SK-N-SH (cell line): ENCODE measurements around the gene KCNK15. TPM values are rescaled to one million over a fixed set of nuclear protein-coding genes. Genes with fewer than 3 reads are reported as not detected.
A peak's percentile ranks its signal among the peaks of the same experiment; 100 is the strongest.

Experiments
- CTCF ChIA-PET: fragments of 300-600, 350-600 bp; formaldehyde crosslinking; extraction: SDS; loops from one replicate; lab custom pipeline; 2021; lab: Yijun Ruan, JAX
- POLR2A ChIA-PET: fragments of 350-600 bp; sonication (Branson Sonifier 250); formaldehyde crosslinking; extraction: SDS; loops from one replicate; lab custom pipeline; 2020; ENCODE audit warnings: antibody characterized with exemption, inconsistent platforms; lab: Yijun Ruan, JAX
- DNase-seq: peaks from one replicate; pipeline ENCODE4 v3.0.0; 2012
- H2AFZ ChIP-seq: fragments of 200-600 bp; sonication (generic); 2 replicates; pipeline ENCODE4 v1.8.1; 2016; ENCODE audit warnings: antibody characterized with exemption, mild to moderate bottlenecking, low read depth
- H3F3A ChIP-seq: fragments of 200-600 bp; sonication (generic); replicated peaks from 2 replicates; pipeline ENCODE3; 2016; ENCODE audit warnings: antibody characterized with exemption, mild to moderate bottlenecking; ENCODE audit not compliant: insufficient read depth
- H3K27ac ChIP-seq, 2 experiments: fragments of 200-500 bp in 1 of 2; fragments of 200-600 bp in 1 of 2; sonication (Bioruptor generic) in 1 of 2; sonication (generic), shearing (Covaris generic) in 1 of 2; 2 replicates each; pipeline versions ENCODE4 v1.5.1 to v1.6.1; 2014 to 2016; ENCODE audit warnings: low read depth in 2 of 2, inconsistent platforms in 1 of 2, low read length in 1 of 2, mild to moderate bottlenecking in 1 of 2, mixed read lengths in 1 of 2
- H3K27me3 ChIP-seq: fragments of 200-600 bp; sonication (generic), shearing (Covaris generic); 2 replicates; pipeline ENCODE4 v1.6.1; 2016; ENCODE audit warnings: mixed run types; ENCODE audit not compliant: insufficient read depth
- H3K36me3 ChIP-seq, 2 experiments: fragments of 200-500 bp in 1 of 2; fragments of 200-600 bp in 1 of 2; sonication (Bioruptor generic) in 1 of 2; sonication (generic) in 1 of 2; replicated peaks in 1 of 2; 2 replicates each; pipeline versions ENCODE3 to v1.5.1; 2014 to 2016; ENCODE audit warnings: low read length in 1 of 2, mild to moderate bottlenecking in 1 of 2; ENCODE audit not compliant: insufficient read depth in 2 of 2, control insufficient read depth in 1 of 2
- H3K4me1 ChIP-seq, 2 experiments: fragments of 200-500 bp in 1 of 2; fragments of 200-600 bp in 1 of 2; sonication (Bioruptor generic) in 1 of 2; sonication (generic), shearing (Covaris generic) in 1 of 2; 2 replicates each; pipeline versions ENCODE4 v1.5.1 to v1.6.1; 2014 to 2016; ENCODE audit warnings: low read depth in 1 of 2, low read length in 1 of 2, mixed run types in 1 of 2; ENCODE audit not compliant: insufficient read depth in 2 of 2, control insufficient read depth in 1 of 2
- H3K4me2 ChIP-seq: fragments of 200-600 bp; sonication (generic), shearing (Covaris generic); 2 replicates; pipeline ENCODE4 v1.6.1; 2017; ENCODE audit warnings: mixed run types
- H3K4me3 ChIP-seq, 2 experiments: fragments of 200-500 bp in 1 of 2; fragments of 200-600 bp in 1 of 2; sonication (Bioruptor generic) in 1 of 2; sonication (generic), shearing (Covaris generic) in 1 of 2; 2 replicates each; pipeline versions ENCODE4 v1.5.1 to v1.8.1; 2014 to 2016; ENCODE audit warnings: low read depth in 2 of 2, inconsistent platforms in 1 of 2, low read length in 1 of 2, mild to moderate bottlenecking in 1 of 2, mixed read lengths in 1 of 2, moderate library complexity in 1 of 2
- H3K79me2 ChIP-seq: fragments of 200-600 bp; sonication (generic); 2 replicates; pipeline ENCODE4 v1.8.1; 2017; ENCODE audit warnings: mild to moderate bottlenecking; ENCODE audit not compliant: insufficient read depth
- H3K9ac ChIP-seq: fragments of 200-600 bp; sonication (generic); 2 replicates; pipeline ENCODE4 v1.6.1; 2017; ENCODE audit warnings: mixed run types
- H3K9me2 ChIP-seq: fragments of 200-600 bp; sonication (generic); 2 replicates; pipeline ENCODE4 v1.6.1; 2017; ENCODE audit warnings: mixed run types
- H3K9me3 ChIP-seq: fragments of 200-600 bp; sonication (generic); 2 replicates; pipeline ENCODE4 v1.6.1; 2017; ENCODE audit warnings: mixed run types, mild to moderate bottlenecking, moderate library complexity
- H4K20me1 ChIP-seq: fragments of 200-600 bp; sonication (generic); 2 replicates; pipeline ENCODE4 v1.6.1; 2017; ENCODE audit warnings: mild to moderate bottlenecking, mixed run types; ENCODE audit not compliant: insufficient read depth
- EZH2phosphoT487 ChIP-seq: fragments of 200-600 bp; sonication (generic); IDR thresholded peaks from 2 replicates; pipeline ENCODE4 v1.6.1; 2017; ENCODE audit warnings: low read depth, mixed run types, mild to moderate bottlenecking, antibody characterized with exemption, moderate library complexity, borderline replicate concordance
- FOXJ3 ChIP-seq: sonication (generic); formaldehyde crosslinking; IDR thresholded peaks from 2 replicates; pipeline ENCODE4 v1.5.1; 2020; ENCODE audit warnings: mild to moderate bottlenecking, missing genetic modification reagents
- MEF2A ChIP-seq: IDR thresholded peaks from 2 replicates; pipeline ENCODE4 v1.4.0; 2012; ENCODE audit warnings: low read depth, borderline replicate concordance
- NFIC ChIP-seq: IDR thresholded peaks from 2 replicates; pipeline ENCODE4 v1.4.0; 2012; ENCODE audit warnings: borderline replicate concordance
- NRF1 ChIP-seq: IDR thresholded peaks from 2 replicates; pipeline ENCODE4 v1.6.1; 2012; ENCODE audit warnings: low read depth, mild to moderate bottlenecking, low read length
- REST ChIP-seq: IDR thresholded peaks from 2 replicates; pipeline ENCODE4 v1.6.1; 2012; ENCODE audit warnings: mild to moderate bottlenecking, low read depth, low read length, moderate library complexity
- RFX5 ChIP-seq: IDR thresholded peaks from 2 replicates; pipeline ENCODE4 v1.6.1; 2012; ENCODE audit warnings: mild to moderate bottlenecking, improper control_type of control experiment, low read length
- TCF12 ChIP-seq: IDR thresholded peaks from 2 replicates; pipeline ENCODE4 v1.4.0; 2012
- WGBS: methylation state at CpG from one replicate; pipeline ENCODE4 v1.1.6; 2017; ENCODE audit warnings: low lambda C conversion rate; 5-methylcytosine and 5-hydroxymethylcytosine counted together
- polyA plus RNA-seq, 3 experiments: library from polyadenylated mRNA; depleted of rRNA; stranded (reverse); fragments of >200 nt; gene quantifications; 2 replicates each; pipeline ENCODE4 v1.2.3, GENCODE V29; 2012
- TF ChIP-seq, protein P1 (sequence below): fragments of 200-600 bp; sonication (generic); IDR thresholded peaks from 2 replicates; pipeline ENCODE4 v1.6.1; 2017; ENCODE audit warnings: antibody characterized with exemption, mild to moderate bottlenecking, moderate library complexity
- TF ChIP-seq, protein P2 (sequence below): fragments of 150-350 bp; IDR thresholded peaks from 2 replicates; pipeline ENCODE4 v1.6.1; 2016; ENCODE audit warnings: mild to moderate bottlenecking, low read depth, low read length

Gene KCNK15
- polyA plus RNA-seq, 1 of the 3 experiments (the other 2 are of a cell fraction): 0.02 TPM

DNA sequence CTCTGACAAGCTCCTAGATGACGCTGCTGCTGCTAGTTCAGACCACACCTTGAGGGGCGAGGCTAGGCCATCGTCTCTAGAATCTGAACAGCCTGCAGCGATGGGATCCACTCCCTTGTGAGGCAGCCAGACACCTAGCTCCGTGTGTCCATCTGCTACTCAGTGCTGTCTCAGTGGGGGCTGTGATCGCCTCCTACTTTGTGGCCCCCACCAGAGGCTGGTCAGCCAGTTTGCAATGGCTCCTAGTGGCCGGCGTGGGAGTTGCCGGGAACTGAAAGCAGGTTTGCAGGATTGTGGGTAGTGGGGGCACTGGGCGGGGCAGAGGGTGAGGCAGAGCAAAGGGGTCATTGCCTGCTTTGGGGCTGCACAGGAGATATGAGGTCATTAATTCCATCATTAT, 27.7 kb upstream of the KCNK15 start:
- peak; percentile 58 for DNase-seq
- WGBS: 81% methylated on average over 5 of the region's 10 CpGs
- Histone ChIP-seq H3K27ac (no peak overlapping the region), H3K27me3 (no peaks in the 10 kb centered on the region), H3K36me3 (no peaks in the 10 kb centered on the region), H3K79me2 (no peaks in the 10 kb centered on the region), H3K4me1 (peaks cover 10 to 19% of the 10 kb centered on the region in 2 experiments; a peak in 3 of 4 replicates), H2AFZ (no peak overlapping the region), H3K9me2 (no peaks in the 10 kb centered on the region), H3K9me3 (no peaks in the 10 kb centered on the region), H4K20me1 (no peaks in the 10 kb centered on the region), H3K4me2 (no peak overlapping the region), H3K4me3 (no peak overlapping the region), H3K9ac (no peak overlapping the region)
- CTCF ChIA-PET: interaction anchor here (0.8 to 10.6 kb wide), 8 partner anchors 9 to 82 kb away, joined by 3 to 79 read pairs (median 4); no protein-coding TSS in a partner anchor
- TF ChIP-seq NFIC: no peak
- TF ChIP-seq, protein P1, sequence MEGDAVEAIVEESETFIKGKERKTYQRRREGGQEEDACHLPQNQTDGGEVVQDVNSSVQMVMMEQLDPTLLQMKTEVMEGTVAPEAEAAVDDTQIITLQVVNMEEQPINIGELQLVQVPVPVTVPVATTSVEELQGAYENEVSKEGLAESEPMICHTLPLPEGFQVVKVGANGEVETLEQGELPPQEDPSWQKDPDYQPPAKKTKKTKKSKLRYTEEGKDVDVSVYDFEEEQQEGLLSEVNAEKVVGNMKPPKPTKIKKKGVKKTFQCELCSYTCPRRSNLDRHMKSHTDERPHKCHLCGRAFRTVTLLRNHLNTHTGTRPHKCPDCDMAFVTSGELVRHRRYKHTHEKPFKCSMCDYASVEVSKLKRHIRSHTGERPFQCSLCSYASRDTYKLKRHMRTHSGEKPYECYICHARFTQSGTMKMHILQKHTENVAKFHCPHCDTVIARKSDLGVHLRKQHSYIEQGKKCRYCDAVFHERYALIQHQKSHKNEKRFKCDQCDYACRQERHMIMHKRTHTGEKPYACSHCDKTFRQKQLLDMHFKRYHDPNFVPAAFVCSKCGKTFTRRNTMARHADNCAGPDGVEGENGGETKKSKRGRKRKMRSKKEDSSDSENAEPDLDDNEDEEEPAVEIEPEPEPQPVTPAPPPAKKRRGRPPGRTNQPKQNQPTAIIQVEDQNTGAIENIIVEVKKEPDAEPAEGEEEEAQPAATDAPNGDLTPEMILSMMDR: peak; percentile 46
- TF ChIP-seq, all 33 proteins: peak for 1
- POLR2A ChIA-PET: no interaction called here
- peaks cover 21% of the 10 kb centered on the region for H3F3A ChIP-seq

DNA sequence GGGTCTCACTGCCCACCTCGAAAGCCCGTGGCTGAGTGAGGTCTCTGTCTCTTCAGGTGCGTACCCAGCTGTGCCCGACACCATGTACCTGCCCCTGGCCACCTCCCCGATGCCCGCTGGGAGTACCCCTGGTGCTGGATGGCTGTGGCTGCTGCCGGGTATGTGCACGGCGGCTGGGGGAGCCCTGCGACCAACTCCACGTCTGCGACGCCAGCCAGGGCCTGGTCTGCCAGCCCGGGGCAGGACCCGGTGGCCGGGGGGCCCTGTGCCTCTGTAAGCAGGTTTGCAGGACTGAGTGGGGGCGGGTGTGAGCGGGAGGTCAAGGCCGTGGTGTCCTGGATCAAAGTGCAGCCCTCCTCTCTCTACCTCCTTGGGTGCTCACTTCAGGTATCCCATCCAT, 25.8 kb upstream of the KCNK15 start:
- Histone ChIP-seq H3K9ac (no peak overlapping the region), H3K79me2 (no peaks in the 10 kb centered on the region), H3K4me2 (peak overlapping the region; percentile 53; the same call in 1 of the 2 replicates), H3K27me3 (no peaks in the 10 kb centered on the region), H2AFZ (no peak overlapping the region), H3K27ac (peak overlapping the region in 1 of 2 experiments; percentile 91; a peak in 3 of 4 replicates), H4K20me1 (no peaks in the 10 kb centered on the region), H3K9me2 (no peaks in the 10 kb centered on the region), H3K9me3 (no peaks in the 10 kb centered on the region), H3K4me1 (peaks cover 7 to 19% of the 10 kb centered on the region in 2 experiments; a peak in 3 of 4 replicates), H3K4me3 (no peak overlapping the region), H3K36me3 (no peaks in the 10 kb centered on the region), H3F3A (peaks cover 21% of the 10 kb centered on the region)
- DNase-seq: no peak
- WGBS: 98% methylated on average over 9 of the region's 19 CpGs
- TF ChIP-seq REST (no peak), FOXJ3 (CRISPR knock-in tag) (no peak), RFX5 (no peak), EZH2phosphoT487 (no peak), MEF2A (no peak), TCF12 (no peak), NRF1 (no peak)
- TF ChIP-seq, protein P2, sequence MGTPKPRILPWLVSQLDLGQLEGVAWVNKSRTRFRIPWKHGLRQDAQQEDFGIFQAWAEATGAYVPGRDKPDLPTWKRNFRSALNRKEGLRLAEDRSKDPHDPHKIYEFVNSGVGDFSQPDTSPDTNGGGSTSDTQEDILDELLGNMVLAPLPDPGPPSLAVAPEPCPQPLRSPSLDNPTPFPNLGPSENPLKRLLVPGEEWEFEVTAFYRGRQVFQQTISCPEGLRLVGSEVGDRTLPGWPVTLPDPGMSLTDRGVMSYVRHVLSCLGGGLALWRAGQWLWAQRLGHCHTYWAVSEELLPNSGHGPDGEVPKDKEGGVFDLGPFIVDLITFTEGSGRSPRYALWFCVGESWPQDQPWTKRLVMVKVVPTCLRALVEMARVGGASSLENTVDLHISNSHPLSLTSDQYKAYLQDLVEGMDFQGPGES: no peak
- ChIA-PET POLR2A (no interaction called here), CTCF (interaction anchor here (1.5 to 10.6 kb wide), 3 partner anchors 10 to 35 kb away, joined by 5 to 79 read pairs (median 10); no protein-coding TSS in a partner anchor)
